DMS 273 (cell line): ENCODE measurements around the gene KANTR.
A peak's percentile ranks its signal among the peaks of the same experiment; 100 is the strongest.

Experiments used
- DNase-seq: peaks from one replicate; lab custom pipeline; 2025; ENCODE audit not compliant: unreplicated experiment; lab: John Stamatoyannopoulos, UW

Gene KANTR

GRCh38 chrX:53080628-53081580, 13.0 kb upstream of the KANTR start:
- DNase-seq, result no peak

GRCh38 chrX:53081925-53082772, 11.8 kb upstream of the KANTR start, which contains the start of gene TSPYL2:
Gene TSPYL2 (plus strand): TSS chrX:53082367. CDS start chrX:53082499, 132 bp downstream.
- peak; percentile 98 for DNase-seq

GRCh38 chrX:53082773-53083616, 10.9 kb upstream of the KANTR start:
- DNase-seq, result no peak

- no peak for DNase-seq
Observed at GRCh38 chrX:53084043-53084570, 9.8 kb upstream of the KANTR start.

- DNase-seq, result no peak
Observed at GRCh38 chrX:53084863-53085262, 9.1 kb upstream of the KANTR start.

GRCh38 chrX:53085661-53086229, 8.2 kb upstream of the KANTR start:
- DNase-seq, result no peak

GRCh38 chrX:53086464-53086863, 7.5 kb upstream of the KANTR start:
- DNase-seq, result peak; percentile 40

- no peak for DNase-seq
Observed at GRCh38 chrX:53087388-53087831, 6.5 kb upstream of the KANTR start.

GRCh38 chrX:53088136-53088974, 5.6 kb upstream of the KANTR start:
- DNase-seq, result peak; percentile 65

GRCh38 chrX:53089224-53089842, 4.6 kb upstream of the KANTR start:
- peak; percentile 80 for DNase-seq

- no peak for DNase-seq
Observed at GRCh38 chrX:53089925-53090324, 4.0 kb upstream of the KANTR start.

- no peak for DNase-seq
Observed at GRCh38 chrX:53091354-53091753, 2.6 kb upstream of the KANTR start.

- DNase-seq, result peak; percentile 91
Observed at GRCh38 chrX:53093177-53093655, 726 bp upstream of the KANTR start.

GRCh38 chrX:53094582-53094905, 602 bp downstream of the KANTR start:
- no peak for DNase-seq

- DNase-seq, result no peak
Observed at GRCh38 chrX:53095796-53096195, 1.9 kb downstream of the KANTR start.

GRCh38 chrX:53114864-53115549, 21.1 kb downstream of the KANTR start:
- DNase-seq, result no peak

GRCh38 chrX:53115550-53115874, 21.6 kb downstream of the KANTR start:
- DNase-seq, result no peak

- DNase-seq, result no peak
Observed at GRCh38 chrX:53116101-53116500, 22.2 kb downstream of the KANTR start.
